H54 (cell line): ENCODE measurements around the gene BCL6B.
"Not testable (repeated sequence)": the region's sequence is repeated elsewhere in the genome, so short reads cannot be mapped to it uniquely, and the experiment has no call there.

Experiments used
- DNase-seq: peaks from one replicate; pipeline ENCODE4 v3.0.0; 2011; ENCODE audit warnings: low spot score, mixed read lengths; ENCODE audit not compliant: insufficient read length
- FAIRE-seq: peaks from 3 replicates; lab custom pipeline; 2011; peaks lifted over from hg19 to GRCh38; lab: Jason Lieb, UNC
- POLR2A ChIP-seq: IDR thresholded peaks from 2 replicates; pipeline ENCODE4 v1.6.1; 2011; ENCODE audit warnings: low read depth, mild to moderate bottlenecking, low read length

Gene BCL6B

DNA sequence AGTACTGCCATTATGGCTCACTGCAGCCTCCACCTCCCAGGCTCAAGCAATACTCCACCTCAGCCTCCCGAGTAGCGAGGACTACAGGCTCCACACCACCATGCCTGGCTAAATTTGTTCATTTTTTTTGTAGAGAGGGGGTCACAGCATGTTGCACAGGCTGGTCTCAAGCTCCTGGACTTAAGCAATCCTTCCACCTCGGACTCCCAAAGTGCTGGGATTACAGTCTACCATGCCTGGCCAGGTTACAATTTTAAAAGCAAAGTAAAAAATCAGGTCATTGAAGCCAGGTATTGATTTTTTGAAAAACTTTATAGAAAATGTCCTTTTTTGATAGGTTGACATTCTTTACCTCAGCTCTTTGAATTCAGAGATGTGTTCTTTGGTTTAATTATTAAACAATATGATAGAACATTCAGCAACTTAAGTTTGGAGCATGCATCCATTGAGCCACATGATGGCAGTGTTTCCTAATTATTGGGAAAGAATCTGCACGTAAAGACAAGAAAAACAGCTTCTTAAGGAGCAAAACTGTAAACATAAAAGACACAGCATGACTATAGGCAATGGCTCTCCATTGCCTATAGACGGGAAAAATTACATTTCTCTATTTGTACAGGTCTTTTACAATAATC, 22.8 kb downstream of the BCL6B start:
- no peak for TF ChIP-seq POLR2A
- FAIRE-seq (no peak), DNase-seq (peak; percentile 52)

DNA sequence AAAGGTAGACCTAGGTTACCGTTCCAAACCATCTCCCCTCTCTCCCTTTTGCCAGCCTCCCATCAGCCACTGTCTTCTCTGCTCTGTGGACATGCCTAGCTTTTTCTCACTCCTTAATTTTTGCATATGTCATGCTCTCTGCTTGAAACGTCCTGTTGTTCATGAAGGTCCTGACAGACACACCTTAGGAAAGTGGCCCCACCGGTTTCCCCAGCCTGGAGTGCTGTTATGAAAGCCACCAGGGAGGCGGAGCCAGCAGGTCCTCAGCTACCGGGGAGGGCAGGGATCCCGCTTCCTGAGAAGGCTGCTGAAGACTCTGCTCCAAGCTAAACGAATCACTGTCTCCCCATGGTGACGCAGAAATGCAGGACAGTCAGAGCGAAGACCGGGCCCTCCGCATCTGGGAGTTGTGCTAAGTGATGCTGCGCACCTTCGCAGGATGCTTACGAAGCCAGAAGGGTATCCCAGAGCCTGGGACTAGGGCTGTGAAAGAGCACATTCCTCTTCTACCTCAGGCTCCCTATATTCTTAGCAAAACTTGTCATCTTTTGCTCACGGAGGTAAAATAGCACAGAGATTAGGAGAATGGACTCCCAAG, 23.4 kb downstream of the BCL6B start:
- DNase-seq (no peak), FAIRE-seq (no peak)
- no peak for TF ChIP-seq POLR2A

- FAIRE-seq, result not testable (repeated sequence)
Observed at GRCh38 chr17:7046725-7047397, 24.0 kb downstream of the BCL6B start.

GRCh38 chr17:7047566-7047965, 24.7 kb downstream of the BCL6B start:
- no peak for TF ChIP-seq POLR2A
- FAIRE-seq (no peak), DNase-seq (no peak)

More at GRCh38 chr17:7046725-7047397, 24.0 kb downstream of the BCL6B start:
- DNase-seq, result not testable (repeated sequence)

- FAIRE-seq, result no peak
- TF ChIP-seq POLR2A, result no peak
- no peak for DNase-seq
Observed at GRCh38 chr17:7048968-7049367, 26.1 kb downstream of the BCL6B start.

- not testable (repeated sequence) for DNase-seq, FAIRE-seq
Observed at GRCh38 chr17:7050583-7050982, 27.7 kb downstream of the BCL6B start.

- TF ChIP-seq POLR2A, result no peak
- no peak for FAIRE-seq
- DNase-seq, result no peak
Observed at GRCh38 chr17:7056386-7056785, 33.5 kb downstream of the BCL6B start.

GRCh38 chr17:7058831-7059447, 36.1 kb downstream of the BCL6B start:
- TF ChIP-seq POLR2A, result no peak
- no peak for FAIRE-seq
- DNase-seq, result no peak

DNA sequence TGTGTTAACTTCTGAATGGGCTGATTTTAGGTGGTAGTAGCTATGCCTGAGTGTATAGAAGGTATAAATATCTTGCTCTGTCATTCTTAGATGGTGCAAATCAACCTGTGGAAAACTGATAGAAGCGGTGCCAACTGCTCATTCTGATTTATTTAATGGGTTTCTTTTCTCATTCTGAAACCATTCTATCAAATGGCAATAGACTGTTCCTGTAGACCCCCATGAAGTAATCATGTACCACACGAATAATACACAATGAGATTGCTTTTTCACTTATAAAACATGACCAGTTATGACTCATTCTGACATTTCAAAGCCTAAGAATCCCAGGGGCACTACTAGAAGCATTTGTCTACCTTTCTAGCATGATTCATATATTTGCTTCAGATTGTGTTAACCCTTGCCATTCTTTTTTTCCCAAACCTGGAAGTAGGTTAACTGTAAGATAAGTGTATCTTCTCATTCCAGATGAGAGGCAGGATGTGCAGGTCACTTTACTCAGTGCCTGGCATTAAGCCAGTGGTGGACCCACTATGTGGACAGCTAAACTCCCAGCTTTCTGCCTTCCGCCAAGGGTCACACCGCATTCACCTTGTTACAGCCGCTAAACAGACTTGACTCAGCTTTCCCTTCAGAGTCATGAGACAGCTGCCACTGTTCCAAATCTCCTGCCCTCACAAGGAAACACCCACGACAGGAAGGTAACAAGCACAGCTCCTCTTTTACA, 37.5 kb downstream of the BCL6B start:
- peak; percentile 83 for FAIRE-seq
- no peak for TF ChIP-seq POLR2A
- DNase-seq, result peak; percentile 76

DNA sequence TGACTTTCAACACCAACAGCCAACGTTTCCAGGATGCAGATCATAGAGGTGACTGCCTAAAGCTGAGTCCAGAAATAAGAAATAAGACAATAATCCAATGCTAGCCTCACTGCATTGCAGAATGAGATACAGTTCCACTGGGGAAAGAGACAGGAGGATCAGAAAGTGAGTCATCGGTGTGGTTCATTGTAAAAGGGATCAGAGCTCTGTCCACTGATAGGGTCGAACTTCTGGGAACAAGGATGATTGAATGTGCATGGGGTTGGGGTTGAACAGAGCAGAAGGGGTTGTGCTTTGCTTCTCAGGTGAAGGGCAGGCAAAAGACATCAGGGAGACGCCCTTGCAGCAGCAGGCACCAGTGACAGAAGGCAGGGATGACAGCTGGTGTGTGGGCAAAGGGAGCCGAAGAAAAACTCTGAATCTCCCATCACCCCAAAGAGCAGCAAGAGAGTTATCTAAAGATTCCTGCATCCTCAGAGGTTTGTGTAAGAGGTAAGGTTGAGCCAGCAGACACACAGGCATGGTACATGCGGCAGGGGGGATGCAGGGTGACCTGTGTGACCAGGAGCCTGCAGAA, 40.8 kb downstream of the BCL6B start:
- TF ChIP-seq POLR2A, result no peak
- FAIRE-seq, result no peak
- no peak for DNase-seq

GRCh38 chr17:7064261-7064660, 41.4 kb downstream of the BCL6B start:
- DNase-seq (no peak), FAIRE-seq (no peak)
- no peak for TF ChIP-seq POLR2A

DNA sequence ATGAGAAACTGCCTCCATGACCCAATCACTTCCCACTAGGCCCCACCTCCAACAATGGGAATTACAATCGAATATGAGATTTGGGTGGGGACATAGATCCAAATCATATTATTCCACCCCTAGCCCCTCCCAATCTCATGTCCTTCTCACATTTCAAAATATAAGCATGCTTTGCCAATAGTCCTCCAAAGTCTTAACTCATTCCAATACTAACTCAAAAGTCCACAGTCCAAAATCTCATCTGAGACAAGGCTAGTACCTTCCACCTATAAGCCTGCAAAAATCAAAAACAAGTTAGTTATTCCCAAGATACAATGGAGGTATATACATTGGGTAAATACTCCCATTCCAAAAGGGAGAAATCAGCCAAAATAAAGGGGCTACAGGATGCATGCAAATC, 44.3 kb downstream of the BCL6B start:
- no peak for DNase-seq
- TF ChIP-seq POLR2A, result no peak
- FAIRE-seq, result no peak

DNA sequence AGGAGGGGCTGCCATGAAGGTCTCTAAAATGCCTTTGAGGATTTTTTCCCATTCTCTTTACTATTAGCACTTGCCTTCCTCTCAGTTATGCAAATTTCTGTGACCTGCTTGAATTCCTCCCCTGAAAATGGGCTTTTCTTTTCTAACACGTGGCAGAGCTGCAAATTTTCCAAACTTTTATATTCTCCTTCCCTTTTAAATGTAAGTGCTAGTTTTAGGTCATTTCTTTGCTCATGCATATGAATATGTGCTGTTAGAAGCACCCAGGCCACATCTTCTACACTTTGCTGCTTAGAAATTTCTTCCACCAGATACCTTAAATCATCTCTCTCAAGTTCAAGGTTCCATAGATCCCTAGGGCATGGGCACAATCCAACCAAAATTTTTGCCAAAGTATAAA, 45.4 kb downstream of the BCL6B start:
- TF ChIP-seq POLR2A, result no peak
- DNase-seq (no peak), FAIRE-seq (no peak)
